ACHN (cell line): Measurements from ENCODE around the gene NPM1.

Experiments
- DNase-seq: peaks from one replicate; pipeline ENCODE4 v3.0.0-alpha.2; 2015
- in situ Hi-C: cut with HindIII; loops from 2 replicates; pipeline ENCODE4 v1.10.0; 2017; ENCODE audit warnings: low sequenced_read_pairs, low pct_ligation_motif_present, low pct_unique_long_range_greater_than_20kb

The NPM1 gene

GRCh38 chr5:171437286-171437821 lies 49.7 kb downstream of the NPM1 start:
- no peak for DNase-seq
- in situ Hi-C loops: no loop called here

GRCh38 chr5:171438738-171439137 lies 51.1 kb downstream of the NPM1 start:
- DNase-seq: no peak
- in situ Hi-C loops: no loop called here

GRCh38 chr5:171441246-171441791 lies 53.7 kb downstream of the NPM1 start:
- no peak for DNase-seq
- in situ Hi-C loops: no loop called here

GRCh38 chr5:171442287-171443042 lies 54.8 kb downstream of the NPM1 start:
- in situ Hi-C loops: no loop called here
- DNase-seq: no peak

- in situ Hi-C loops: no loop called here
- no peak for DNase-seq
Observed at GRCh38 chr5:171444582-171444981, 56.9 kb downstream of the NPM1 start.

- DNase-seq: no peak
- in situ Hi-C loops: no loop called here
Observed at GRCh38 chr5:171445644-171446516, 58.2 kb downstream of the NPM1 start.

GRCh38 chr5:171447226-171447625 lies 59.6 kb downstream of the NPM1 start:
- no peak for DNase-seq
- in situ Hi-C loops: no loop called here

GRCh38 chr5:171449426-171449825 lies 61.8 kb downstream of the NPM1 start:
- no peak for DNase-seq
- in situ Hi-C loops: no loop called here

- peak; percentile 56 for DNase-seq
- in situ Hi-C loops: no loop called here
Observed at GRCh38 chr5:171450423-171451331, 63.0 kb downstream of the NPM1 start.

- in situ Hi-C loops: no loop called here
- no peak for DNase-seq
Observed at GRCh38 chr5:171451421-171451820, 63.8 kb downstream of the NPM1 start.

- in situ Hi-C loops: no loop called here
- no peak for DNase-seq
Observed at GRCh38 chr5:171453056-171453725, 65.5 kb downstream of the NPM1 start.

- no peak for DNase-seq
- in situ Hi-C loops: no loop called here
Observed at GRCh38 chr5:171453988-171454387, 66.3 kb downstream of the NPM1 start.

GRCh38 chr5:171454549-171454948 lies 66.9 kb downstream of the NPM1 start:
- in situ Hi-C loops: no loop called here
- no peak for DNase-seq

- no peak for DNase-seq
- in situ Hi-C loops: no loop called here
Observed at GRCh38 chr5:171455522-171455921, 67.9 kb downstream of the NPM1 start.

GRCh38 chr5:171457208-171457981 lies 69.7 kb downstream of the NPM1 start:
- in situ Hi-C loops: no loop called here

GRCh38 chr5:171459839-171460238 lies 72.2 kb downstream of the NPM1 start:
- DNase-seq: no peak
- in situ Hi-C loops: no loop called here

More at GRCh38 chr5:171457208-171457981, 69.7 kb downstream of the NPM1 start:
- DNase-seq: no peak
